ENCODE results near the gene ZFYVE19.

DNA sequence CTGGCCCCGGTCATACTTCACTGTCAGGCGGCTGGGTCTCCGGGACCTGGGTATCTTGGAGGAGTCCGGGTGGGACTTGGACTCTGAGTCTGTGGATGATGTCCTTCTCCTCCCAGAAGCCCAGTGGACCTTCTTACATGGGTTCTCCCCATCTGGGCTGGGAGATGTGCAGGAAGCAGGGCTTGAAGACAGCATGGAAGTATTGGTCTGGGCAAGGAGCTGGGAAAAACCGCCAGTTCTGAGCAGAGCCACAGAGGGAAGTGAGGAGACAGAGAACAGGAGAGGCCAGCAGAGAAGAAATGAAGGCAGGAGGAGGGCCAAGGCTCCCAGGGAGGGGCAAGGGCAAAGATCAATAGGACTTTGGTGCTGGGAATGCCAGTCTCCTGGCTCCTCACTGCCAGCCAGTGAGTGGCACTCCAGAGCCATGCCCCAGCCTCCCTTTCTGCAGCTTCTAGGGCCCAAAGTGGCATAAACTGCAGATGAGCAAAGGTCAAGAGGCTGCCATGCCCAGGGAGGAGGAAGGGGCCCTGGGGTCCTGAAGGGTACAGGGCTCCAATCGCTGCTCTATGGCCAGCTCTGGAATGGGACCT, 21.7 kb downstream of the ZFYVE19 start, which contains the start of gene PPP1R14D:
- TF ChIP-seq, protein P1, sequence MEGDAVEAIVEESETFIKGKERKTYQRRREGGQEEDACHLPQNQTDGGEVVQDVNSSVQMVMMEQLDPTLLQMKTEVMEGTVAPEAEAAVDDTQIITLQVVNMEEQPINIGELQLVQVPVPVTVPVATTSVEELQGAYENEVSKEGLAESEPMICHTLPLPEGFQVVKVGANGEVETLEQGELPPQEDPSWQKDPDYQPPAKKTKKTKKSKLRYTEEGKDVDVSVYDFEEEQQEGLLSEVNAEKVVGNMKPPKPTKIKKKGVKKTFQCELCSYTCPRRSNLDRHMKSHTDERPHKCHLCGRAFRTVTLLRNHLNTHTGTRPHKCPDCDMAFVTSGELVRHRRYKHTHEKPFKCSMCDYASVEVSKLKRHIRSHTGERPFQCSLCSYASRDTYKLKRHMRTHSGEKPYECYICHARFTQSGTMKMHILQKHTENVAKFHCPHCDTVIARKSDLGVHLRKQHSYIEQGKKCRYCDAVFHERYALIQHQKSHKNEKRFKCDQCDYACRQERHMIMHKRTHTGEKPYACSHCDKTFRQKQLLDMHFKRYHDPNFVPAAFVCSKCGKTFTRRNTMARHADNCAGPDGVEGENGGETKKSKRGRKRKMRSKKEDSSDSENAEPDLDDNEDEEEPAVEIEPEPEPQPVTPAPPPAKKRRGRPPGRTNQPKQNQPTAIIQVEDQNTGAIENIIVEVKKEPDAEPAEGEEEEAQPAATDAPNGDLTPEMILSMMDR (IDR thresholded peaks at IDR 0.05): no peak
- no peak for TF ChIP-seq POLR2A (IDR thresholded peaks at IDR 0.05)
